Left ventricle myocardium inferior (tissue), 1 donor: ENCODE measurements around the gene SPG7. TPM values are rescaled to one million over a fixed set of nuclear protein-coding genes. Genes with fewer than 3 reads are reported as not detected.

Experiments
- DNase-seq: peaks from one replicate; pipeline ENCODE4 v3.0.0-alpha.2; 2020
- H3K27ac ChIP-seq: fragments of 200-600 bp; replicated peaks from 2 replicates; pipeline ENCODE4 v1.8.0; 2021
- H3K27me3 ChIP-seq: fragments of 200-600 bp; 2 replicates; pipeline ENCODE4 v1.8.0; 2021; ENCODE audit warnings: low read depth
- H3K36me3 ChIP-seq: fragments of 200-600 bp; 2 replicates; pipeline ENCODE4 v1.8.0; 2021
- H3K4me1 ChIP-seq: fragments of 200-600 bp; 2 replicates; pipeline ENCODE4 v1.8.0; 2021
- H3K4me3 ChIP-seq: fragments of 200-600 bp; 2 replicates; pipeline ENCODE4 v1.8.0; 2021; ENCODE audit warnings: mild to moderate bottlenecking, moderate library complexity
- H3K9me3 ChIP-seq: fragments of 200-600 bp; replicated peaks from 2 replicates; pipeline ENCODE4 v1.8.0; 2021
- CTCF ChIP-seq: fragments of 200-600 bp; IDR thresholded peaks from 2 replicates; pipeline ENCODE4 v1.8.0; 2021; ENCODE audit warnings: antibody characterized with exemption, mild to moderate bottlenecking, borderline replicate concordance
- intact Hi-C: fragments of 100-400 bp; cut with micrococcal nuclease; formaldehyde crosslinking; loops from one replicate; pipeline ENCODE4 v1.11.0; 2022
- total RNA-seq: library from RNA; stranded (reverse); fragmentation: NEBNext Ultra II Directional; extraction: Animal tissue kit (Norgen Biotek cat#: 25700); gene quantifications from one replicate; pipeline ENCODE4 v1.2.1, GENCODE V29; 2021
- donor health status: DM: no; HTN: yes; CAD: no; lungs with severe emphysema.

The SPG7 gene
- total RNA-seq, 1 donor from 2014 or later = 104 TPM

GRCh38 chr16:89482150-89482816, 25.9 kb upstream of the SPG7 start:
- no peaks in the 10 kb centered on the region for H3K9me3 ChIP-seq
- TF ChIP-seq CTCF = no peak
- peaks cover 98% of the 10 kb centered on the region for H3K4me1 ChIP-seq
- no peaks in the 10 kb centered on the region for H3K36me3 ChIP-seq
- H3K27me3 ChIP-seq = no peaks in the 10 kb centered on the region
- DNase-seq = no peak
- intact Hi-C loops = loop anchor here (10.0 kb wide), 1 partner anchor 147 kb away; no protein-coding TSS in a partner anchor
- H3K4me3 ChIP-seq = no peak overlapping the region
- peak overlapping the region; percentile 33 for H3K27ac ChIP-seq

- TF ChIP-seq CTCF = no peak
- intact Hi-C loops = loop anchor here (10.0 kb wide), 1 partner anchor 148 kb away; no protein-coding TSS in a partner anchor
These were observed 25.4 kb upstream of the SPG7 start for GRCh38 chr16:89482817-89483205.

GRCh38 chr16:89484041-89484501, 24.1 kb upstream of the SPG7 start:
- DNase-seq = no peak
- Histone ChIP-seq H3K27me3 (no peaks in the 10 kb centered on the region), H3K4me1 (peaks cover 98% of the 10 kb centered on the region), H3K4me3 (no peak overlapping the region), H3K9me3 (no peaks in the 10 kb centered on the region), H3K27ac (peak overlapping the region; percentile 9), H3K36me3 (no peaks in the 10 kb centered on the region)
- intact Hi-C loops = loop anchor here (10.0 kb wide), 1 partner anchor 149 kb away; no protein-coding TSS in a partner anchor
- TF ChIP-seq CTCF = no peak

More at GRCh38 chr16:89482817-89483205, 25.4 kb upstream of the SPG7 start:
- H3K27me3 ChIP-seq = no peaks in the 10 kb centered on the region
- no peaks in the 10 kb centered on the region for H3K36me3 ChIP-seq
- no peak overlapping the region for H3K4me3 ChIP-seq
- H3K9me3 ChIP-seq = no peaks in the 10 kb centered on the region
- peaks cover 98% of the 10 kb centered on the region for H3K4me1 ChIP-seq
- H3K27ac ChIP-seq = peak overlapping the region; percentile 33
- DNase-seq = no peak

- TF ChIP-seq CTCF = no peak
- peak overlapping the region; percentile 9 for H3K27ac ChIP-seq
- no peaks in the 10 kb centered on the region for H3K36me3 ChIP-seq
- H3K9me3 ChIP-seq = no peaks in the 10 kb centered on the region
- DNase-seq = no peak
- H3K4me3 ChIP-seq = no peak overlapping the region
- H3K4me1 ChIP-seq = peaks cover 93% of the 10 kb centered on the region
- no peaks in the 10 kb centered on the region for H3K27me3 ChIP-seq
- intact Hi-C loops = loop anchor here (10.0 kb wide), 1 partner anchor 150 kb away; no protein-coding TSS in a partner anchor
These were observed 23.1 kb upstream of the SPG7 start for GRCh38 chr16:89484923-89485679.

- intact Hi-C loops = loop anchor here (10.0 kb wide), 1 partner anchor 151 kb away; no protein-coding TSS in a partner anchor
- Histone ChIP-seq H3K27ac (peak overlapping the region; percentile 9), H3K4me3 (no peak overlapping the region), H3K4me1 (peaks cover 87% of the 10 kb centered on the region), H3K27me3 (no peaks in the 10 kb centered on the region), H3K9me3 (no peaks in the 10 kb centered on the region), H3K36me3 (no peaks in the 10 kb centered on the region)
- DNase-seq = no peak
- no peak for TF ChIP-seq CTCF
These were observed 22.4 kb upstream of the SPG7 start for GRCh38 chr16:89485701-89486246.
